Hematopoietic multipotent progenitor cell treated with erythropoietin and hydrocortisone succinate and interleukin-3 and kit ligand, for 17 days (in vitro differentiated cells): ENCODE data around the gene GRB7.
"Not testable (repeated sequence)": the region's sequence is repeated elsewhere in the genome, so short reads cannot be mapped to it uniquely, and the experiment has no call there.

Source experiments
- DNase-seq: peaks from one replicate; pipeline ENCODE4 v3.0.0-alpha.2; 2015; ENCODE audit warnings: low spot score

GRB7 gene

DNA sequence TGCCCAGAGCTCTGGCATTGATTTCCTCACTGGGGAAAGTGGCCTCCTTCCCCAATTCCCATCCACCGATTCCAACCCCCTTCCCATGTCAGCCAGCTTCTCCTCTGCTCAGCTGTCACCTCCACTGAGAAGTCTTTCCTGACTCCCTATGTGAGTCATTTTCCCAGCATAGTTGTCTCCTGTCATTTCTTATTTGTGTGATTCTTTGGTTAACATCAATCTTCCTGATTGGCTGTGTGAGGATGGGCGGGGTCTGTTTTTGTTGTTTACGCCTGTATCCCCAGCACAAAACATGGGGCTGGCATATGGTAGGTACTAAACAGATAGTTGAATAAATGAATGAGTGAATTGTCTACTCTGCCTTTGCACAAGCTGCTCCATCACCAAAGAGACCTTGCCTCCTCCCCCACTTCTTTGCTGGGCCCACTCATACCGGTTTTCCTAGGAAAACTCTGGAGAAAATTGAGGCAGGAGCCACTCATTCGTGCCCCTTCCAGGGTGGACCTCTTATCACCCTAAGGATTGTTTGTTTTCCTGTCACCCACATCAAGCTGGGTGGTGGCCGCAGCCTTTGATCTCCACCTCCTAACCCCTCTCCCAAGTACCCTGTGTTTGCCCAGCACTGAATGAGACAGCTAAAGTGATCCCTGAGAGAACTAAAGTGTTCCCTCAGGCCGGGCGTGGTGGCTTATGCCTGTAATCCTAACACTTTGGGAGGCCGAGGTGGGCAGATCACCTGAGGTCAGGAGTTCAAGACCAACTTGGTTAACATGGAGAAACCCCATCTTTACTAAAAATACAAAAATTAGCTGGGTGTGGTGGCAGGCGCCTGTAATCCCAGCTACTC is 1.2 kb upstream of the GRB7 start:
- DNase-seq: no peak

DNA sequence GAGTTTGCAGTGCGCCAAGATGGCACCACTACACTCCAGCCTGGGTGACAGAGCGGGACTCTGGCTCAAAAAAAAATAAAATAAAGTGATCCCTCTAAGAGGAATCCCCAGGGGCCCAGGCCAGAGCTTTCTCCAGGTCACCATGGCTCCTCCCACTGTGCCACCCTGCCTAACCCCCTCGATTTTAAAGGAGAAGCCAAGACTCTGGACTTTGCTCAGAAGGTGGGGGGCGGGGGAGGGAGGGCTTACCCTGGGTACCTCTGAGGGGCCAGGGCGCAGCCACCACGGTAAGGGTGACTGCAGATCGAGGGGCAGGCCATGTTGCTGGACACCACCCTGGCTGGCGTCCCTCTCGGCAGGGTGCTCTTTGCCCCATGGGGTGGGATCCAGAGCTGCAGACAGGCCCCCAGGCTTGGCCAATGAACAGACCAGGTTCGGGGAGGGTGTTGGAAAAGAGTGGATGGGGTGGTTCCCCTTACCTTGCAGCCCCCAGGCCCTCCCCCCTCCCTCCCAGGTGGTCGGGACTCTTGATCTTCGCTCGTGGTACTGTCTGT is 455 bp upstream of the GRB7 start:
- DNase-seq: no peak

DNA sequence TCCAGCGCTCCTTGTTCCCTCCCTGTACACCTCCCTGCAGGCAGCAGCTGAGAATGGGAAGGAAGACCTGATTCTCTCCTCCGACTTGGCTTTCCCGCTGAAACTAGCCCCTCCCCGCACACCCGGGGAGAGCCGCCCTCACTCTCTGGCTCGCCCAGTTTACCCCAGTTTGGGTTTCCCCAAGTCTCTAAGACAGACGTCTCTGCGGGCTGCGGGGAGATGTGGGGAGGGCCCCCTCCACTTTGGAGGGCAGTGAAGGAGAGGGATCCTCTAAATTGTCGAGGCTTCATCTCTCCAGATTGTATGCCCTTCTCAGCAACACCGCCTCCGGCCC is 797 bp downstream of the GRB7 start:
- no peak for DNase-seq

DNA sequence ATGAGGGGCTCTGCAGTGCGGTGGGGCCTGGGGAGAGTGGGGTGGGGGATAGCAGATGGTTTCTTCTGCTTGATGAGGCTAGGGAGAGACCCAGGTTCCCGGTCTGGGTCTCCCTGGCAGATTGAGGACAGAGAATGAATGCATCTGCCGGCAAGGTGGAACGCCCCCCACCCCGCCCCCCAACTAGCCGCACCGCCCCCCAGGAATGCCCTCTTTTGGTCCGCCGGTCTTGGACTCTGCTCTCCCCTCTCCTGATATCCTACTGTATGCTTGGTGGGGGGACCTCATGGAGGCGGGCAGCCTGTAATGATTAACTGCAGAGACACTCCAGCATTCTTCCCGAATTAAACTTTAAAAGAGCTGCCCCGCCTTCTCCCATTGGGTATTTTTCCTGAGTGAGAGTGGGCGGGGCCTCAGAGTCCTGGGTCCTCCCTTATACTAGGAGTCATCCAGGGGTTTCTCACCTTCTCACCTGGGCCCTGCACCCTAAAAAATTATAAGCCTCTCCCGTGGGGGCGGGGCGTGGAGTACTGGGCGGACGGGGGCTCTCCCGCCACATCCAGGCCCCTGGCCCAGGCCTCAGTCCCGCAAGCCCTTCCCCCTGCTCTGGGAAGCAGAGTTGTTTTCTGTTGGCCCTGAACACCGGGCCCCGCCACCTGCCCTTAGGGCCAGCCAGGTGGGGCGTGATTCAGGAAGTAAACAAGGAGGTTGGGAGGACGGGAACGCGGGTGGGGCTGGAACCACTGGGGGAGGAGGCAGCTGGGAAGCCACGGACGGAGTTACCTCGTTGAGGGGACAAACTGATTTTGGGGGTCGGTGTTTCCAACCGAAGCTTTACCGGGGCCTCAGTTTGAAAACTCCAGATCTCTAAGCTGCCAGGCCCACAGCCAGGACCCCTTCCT is 1.5 kb downstream of the GRB7 start:
- no peak for DNase-seq

DNA sequence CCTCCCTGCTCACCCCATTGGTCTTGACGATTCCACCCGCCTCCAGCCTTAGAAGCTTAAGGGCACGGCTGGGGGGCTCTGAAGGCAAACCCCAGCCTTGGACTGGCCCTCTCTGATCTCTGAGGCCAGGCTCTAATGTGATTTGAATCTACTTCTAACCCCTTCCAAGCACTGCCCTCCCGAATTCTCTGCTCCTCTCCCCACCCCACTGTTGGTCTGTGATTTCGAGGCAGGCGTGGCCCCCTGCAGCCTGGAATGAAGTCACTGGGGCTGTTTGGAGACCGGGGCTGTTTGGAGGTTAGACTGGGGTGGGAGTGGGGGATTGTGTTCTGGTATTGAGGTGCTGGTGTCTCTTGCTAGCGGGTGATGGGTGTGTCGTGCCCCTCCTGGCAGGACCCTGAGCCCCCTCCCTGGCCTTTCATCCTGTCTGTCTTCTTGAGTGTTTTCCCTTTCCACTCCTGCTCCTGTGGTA is 2.2 kb downstream of the GRB7 start:
- DNase-seq: no peak

DNA sequence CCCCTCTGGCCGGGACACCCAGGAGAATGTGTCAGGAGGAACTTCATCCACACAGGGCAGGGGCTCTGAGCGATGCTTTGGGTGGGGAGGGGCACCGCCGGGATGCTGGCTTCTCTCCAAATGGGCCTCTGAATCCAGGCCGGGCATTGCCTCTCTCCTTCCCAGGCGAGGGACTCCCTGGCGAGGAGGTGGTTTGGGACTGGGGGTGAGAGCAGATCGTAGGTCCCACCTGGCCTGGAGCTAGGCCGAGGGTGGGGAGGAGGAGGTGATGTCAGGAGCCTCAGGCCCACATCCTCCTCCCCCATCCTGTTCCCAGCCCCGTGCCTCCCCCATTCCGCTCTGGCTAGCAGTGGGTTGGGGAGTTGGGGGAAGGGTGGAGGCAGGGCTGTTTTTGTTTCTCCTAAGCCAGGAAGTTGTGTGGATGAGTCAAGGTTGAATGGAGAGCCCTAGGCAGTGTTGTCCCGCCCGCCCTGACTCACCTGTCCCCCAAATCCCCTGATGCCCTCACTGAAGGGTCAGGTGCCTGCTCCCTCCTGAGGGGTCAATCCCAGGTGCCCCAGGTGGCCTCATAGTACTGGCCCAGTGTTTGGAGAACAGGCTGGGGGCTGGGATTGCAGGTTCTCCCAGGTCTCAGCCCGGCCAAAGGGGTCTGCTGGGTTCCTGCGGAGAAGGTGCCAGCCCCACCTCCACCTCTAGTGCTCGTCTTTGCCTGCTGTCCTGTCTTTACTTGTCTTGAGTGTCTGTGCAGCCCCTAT is 2.8 kb downstream of the GRB7 start:
- no peak for DNase-seq

DNA sequence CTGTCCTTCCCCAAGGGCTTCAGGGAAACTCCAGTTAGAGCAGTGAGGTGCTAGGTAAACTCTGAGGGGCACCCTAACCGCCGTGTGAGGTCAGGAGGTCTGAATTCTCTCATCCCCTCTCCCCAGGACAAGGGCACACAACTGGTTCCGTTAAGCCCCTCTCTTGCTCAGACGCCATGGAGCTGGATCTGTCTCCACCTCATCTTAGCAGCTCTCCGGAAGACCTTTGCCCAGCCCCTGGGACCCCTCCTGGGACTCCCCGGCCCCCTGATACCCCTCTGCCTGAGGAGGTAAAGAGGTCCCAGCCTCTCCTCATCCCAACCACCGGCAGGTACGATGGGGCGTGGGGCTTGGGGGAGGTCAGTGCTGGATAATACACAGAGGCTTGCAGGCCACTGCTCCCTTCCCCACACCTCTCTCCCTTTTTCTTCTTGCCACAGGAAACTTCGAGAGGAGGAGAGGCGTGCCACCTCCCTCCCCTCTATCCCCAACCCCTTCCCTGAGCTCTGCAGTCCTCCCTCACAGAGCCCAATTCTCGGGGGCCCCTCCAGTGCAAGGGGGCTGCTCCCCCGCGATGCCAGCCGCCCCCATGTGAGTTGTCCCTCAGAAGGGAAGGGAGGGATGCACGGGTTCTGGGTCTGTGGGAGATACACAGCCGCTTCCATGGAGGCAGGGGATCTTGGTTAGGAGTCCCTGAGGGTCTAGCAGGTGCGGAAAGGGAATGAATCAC is 4.6 kb downstream of the GRB7 start:
- no peak for DNase-seq

DNA sequence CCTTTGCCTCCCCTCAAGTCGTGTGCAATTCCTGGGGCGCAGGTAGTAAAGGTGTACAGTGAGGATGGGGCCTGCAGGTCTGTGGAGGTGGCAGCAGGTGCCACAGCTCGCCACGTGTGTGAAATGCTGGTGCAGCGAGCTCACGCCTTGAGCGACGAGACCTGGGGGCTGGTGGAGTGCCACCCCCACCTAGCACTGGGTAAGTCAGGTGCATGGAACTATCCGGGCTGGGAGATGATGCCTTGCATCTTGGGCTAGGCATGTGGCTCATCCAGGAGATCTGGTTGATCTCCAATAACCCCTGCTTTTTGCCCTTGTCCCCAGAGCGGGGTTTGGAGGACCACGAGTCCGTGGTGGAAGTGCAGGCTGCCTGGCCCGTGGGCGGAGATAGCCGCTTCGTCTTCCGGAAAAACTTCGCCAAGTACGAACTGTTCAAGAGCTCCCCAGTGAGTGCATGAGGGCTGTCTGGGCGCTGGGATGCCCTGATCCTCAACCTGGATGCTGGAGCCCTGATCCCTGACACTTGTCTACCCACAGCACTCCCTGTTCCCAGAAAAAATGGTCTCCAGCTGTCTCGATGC is 5.2 kb downstream of the GRB7 start:
- DNase-seq: no peak

DNA sequence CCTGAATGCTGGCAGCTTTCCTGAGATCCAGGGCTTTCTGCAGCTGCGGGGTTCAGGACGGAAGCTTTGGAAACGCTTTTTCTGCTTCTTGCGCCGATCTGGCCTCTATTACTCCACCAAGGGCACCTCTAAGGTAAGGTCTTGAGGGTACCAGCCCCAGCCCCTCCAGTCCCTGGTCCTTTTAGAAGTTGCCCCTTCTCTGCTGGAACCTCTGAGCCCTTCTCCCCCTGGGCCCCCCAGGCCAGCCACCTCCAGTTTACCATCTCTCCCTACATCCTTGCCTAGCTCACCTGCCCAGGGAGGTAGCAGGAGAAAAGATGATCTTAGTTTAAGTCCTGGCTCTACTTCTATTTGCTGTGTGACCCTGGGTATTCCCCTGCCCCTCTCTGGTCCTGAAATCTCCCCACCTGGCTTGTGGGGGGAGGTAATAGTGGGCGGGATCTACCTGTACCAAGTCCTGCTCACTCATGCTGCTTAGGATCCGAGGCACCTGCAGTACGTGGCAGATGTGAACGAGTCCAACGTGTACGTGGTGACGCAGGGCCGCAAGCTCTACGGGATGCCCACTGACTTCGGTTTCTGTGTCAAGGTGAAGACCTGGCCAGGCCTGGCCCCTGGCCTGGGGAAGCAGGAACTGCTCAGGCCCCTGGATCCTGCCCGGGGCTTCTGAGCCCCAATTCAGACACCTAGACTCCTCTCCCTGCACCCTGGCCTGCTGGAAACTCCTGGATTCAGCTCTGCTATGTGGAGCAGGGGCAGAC is 6.5 kb downstream of the GRB7 start:
- no peak for DNase-seq

DNA sequence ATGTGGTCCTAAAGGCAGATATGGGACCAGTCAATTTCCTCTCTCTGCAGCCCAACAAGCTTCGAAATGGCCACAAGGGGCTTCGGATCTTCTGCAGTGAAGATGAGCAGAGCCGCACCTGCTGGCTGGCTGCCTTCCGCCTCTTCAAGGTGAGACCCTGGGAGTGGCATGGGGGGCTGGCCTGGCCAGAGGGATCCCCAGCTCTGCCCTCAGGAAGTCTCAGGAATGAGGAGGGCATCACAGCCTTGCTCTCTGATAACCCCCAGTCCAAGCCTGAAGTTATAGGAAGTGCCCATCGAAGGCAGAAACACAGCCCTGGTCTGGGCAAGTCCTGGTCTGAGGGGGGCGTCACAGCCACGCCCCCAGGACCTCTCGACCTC is 7.1 kb downstream of the GRB7 start:
- DNase-seq: no peak

DNA sequence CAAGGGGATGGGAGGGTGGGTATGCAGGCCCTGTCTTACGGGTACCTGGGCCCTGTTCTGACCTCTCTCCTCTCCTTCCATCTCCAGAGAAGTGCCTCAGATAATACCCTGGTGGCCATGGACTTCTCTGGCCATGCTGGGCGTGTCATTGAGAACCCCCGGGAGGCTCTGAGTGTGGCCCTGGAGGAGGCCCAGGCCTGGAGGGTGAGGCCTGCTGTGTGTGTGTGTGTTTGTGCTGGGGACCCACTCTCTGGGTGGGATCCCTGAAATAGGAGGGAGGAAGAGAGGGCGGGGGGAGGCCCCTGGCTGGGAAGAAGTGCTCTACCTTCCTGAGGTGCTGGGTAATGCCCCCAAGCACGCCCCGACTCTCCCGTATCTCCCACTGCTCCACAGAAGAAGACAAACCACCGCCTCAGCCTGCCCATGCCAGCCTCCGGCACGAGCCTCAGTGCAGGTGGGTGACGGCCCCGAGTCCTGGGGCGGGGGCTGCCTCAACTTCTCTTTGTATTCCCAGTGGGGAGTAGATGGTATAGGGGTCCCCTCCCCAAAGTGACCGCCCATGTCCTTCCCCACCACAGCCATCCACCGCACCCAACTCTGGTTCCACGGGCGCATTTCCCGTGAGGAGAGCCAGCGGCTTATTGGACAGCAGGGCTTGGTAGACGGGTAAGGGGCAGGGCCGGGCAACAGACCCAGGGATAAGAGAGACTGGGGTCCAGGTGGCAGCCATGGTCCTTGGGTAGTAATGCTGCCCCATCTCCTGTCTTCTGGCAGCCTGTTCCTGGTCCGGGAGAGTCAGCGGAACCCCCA is 7.8 kb downstream of the GRB7 start:
- DNase-seq: no peak

DNA sequence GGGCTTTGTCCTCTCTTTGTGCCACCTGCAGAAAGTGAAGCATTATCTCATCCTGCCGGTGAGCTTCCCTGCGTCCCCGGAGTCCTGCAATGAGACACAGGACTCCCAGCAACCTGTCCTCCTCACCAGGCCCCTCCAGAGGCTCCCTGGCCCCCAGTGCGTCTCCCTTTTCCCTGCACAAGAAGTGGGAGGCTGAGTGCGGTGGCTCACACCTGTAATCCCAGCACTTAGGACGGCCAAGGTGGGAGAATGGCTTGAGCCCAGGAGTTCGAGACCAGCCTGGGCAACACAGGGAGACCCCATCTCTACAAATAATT is 8.4 kb downstream of the GRB7 start:
- no peak for DNase-seq

DNA sequence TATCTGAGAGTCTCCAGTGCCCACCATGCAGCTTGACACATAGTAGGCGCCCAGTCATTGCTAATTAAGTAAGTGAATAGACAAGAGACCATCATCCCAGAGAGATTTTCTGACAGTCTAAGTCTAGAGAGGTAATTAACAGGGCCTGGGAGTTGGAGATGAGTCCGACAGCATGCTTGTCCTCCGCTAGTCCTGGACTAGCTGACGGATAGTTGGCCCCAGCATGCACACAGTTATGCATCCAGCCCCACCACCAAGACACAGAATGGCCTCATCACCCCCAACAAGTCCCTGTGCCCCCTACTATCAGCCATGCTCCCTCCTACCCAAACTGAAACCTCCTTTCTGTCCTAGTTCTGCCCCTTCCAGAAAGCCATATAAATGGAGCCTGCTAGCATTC is 10.0 kb downstream of the GRB7 start:
- no peak for DNase-seq

DNA sequence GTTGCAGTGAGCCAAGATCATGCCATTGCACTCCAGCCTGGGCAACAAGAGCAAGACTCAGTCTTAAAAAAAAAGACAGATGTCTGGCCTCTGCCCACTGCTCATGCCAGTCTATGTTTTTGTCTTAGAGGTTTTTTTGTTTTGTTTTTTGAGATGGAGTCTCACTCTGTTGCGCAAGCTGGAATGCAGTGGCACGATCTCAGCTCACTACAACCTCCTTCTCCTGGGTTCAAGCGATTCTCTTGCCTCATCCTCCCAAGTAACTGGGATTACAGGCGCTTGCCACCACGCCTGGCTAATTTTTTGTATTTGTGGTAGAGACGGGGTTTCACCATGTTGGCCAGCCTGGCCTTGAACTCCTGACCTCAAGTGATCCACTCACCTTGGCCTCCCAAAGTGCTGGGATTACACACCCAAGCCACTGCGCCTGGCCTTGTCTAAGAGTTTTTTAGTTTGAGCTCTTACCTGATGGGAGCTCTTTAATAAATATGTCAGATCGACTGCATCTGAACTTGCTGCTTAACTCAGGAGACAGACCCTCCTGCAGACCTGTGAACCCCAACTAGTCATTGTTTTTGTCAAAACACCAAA is 10.8 kb downstream of the GRB7 start:
- not testable (repeated sequence) for DNase-seq

DNA sequence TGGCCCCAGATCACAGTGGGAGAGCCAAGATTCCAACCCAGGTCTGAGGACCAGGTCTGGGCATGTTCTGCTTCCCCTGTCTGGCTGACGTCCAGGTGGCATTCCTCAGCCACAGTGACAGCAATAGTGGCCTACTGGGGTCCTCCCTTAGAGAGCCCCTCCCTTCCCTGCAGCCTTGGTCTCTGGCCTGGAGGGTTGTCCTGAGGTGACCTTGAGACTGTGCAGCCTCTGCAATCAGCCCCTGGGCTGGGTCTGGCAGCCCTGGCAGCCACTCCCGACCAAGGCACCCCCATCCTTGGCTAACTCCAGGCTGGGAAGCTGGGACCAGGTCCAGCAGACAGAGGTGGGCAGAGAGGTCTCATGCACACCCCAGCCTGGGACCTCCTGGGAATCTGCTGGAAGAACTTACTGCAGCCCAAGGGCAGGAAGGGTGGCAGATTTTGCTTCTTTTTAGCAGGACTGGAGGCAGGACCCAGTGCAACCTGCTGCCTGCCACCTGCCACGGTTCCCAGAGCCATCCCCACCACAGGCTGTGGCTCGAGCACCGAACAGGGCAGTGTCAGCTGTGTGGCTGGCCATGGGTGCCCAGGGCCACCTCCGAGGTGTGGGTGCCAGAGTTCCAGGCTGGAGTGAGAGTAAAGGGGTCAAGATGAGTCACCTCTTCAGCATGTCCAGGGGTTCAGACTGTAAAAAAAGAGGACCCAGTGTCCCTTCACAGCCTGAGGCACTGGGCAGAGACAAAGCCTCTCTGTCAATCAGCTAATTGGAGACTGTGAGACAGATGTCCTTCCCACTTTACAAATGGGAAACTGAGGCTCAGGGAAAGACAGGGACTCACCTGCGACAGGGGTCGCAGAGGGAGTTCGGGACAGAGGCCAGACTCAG is 12.6 kb downstream of the GRB7 start:
- no peak for DNase-seq

DNA sequence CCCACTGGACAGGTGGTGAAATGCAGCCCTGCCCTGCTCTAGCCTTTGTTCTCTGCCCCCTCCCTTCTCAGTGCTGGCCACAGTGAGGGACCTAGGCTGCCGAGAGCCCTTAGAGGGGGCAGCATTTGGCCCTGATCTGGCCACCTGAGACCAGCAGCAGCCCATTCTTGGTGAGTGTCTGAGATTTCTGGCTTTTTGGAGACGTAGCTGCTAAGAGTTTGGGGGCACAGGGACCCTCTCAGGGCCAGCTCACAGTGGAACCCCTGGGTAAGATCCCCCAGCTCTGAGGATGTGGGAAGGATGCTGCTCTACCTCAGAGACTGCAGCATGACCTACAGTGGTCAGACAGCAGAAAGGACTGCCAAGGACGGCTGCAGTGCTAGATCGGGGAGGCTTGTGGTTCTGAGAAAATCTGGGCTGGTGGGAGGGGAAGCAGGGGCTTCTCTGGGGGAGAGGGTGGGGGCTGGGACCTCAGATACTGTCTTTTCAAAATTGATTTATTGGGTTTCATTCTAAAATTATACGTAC is 13.3 kb downstream of the GRB7 start:
- DNase-seq: no peak

DNA sequence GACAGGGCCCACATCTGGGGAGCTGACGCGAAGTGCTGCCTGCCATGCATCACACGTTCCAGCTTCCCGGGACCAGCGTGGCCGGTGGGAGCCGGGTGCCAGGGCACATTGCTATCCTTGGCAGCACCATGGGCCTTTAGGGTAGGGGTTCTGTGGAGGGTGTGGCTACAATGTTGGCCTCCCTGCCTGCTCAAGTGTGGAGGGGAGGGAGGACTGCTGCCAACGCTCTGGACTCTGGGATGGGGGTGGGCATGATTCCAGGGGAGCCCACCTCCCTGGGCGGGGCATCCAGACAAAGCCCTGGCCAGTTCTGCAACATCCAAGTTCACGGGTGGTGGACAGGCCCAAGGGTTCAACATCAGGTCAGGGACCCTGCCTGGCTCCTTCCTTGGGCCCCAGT is 13.9 kb downstream of the GRB7 start:
- no peak for DNase-seq

DNA sequence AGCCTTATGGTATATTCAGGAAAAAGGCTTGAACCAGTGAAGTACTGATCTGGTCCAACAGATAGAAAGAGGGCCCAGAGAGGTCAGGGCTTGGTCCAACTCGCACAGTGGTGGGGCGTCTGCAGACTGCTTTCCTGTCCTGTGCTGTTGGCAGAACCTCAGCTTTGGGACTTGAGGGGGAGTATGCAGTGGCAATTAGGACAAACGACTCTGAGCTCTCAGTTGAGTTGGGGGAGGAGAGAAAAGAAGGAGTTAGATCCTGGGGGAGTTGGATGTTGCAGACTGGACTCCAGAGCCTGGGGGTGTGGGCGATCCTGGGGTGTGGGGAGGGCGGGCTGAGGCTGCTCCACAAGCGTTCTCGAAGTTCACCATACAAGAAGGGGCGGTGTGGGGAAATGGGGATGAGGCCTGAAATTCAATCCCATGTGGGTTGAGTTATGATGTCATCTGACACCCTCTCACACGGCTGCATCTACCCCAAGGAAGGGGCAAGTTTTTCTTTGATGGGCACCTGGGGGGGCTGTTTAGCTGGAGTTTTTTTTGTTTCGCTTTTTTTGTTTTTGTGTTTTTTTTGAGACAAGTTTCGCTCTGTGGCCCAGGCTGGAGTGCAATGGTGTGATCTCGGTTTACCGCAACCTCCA is 14.6 kb downstream of the GRB7 start:
- no peak for DNase-seq
